GM19463 (cell line): ENCODE data around the gene HMGN2.
"Not testable (repeated sequence)": the region's sequence is repeated elsewhere in the genome, so short reads cannot be mapped to it uniquely, and the experiment has no call there.

Experiments
- ATAC-seq: cut with Tn5 transposase; IDR thresholded peaks from one replicate; pipeline ENCODE4 v1.9.1; 2021; ENCODE audit warnings: mild to moderate bottlenecking, moderate library complexity; ENCODE audit not compliant: unreplicated experiment

Gene HMGN2

GRCh38 chr1:26476958-26477357, 4.7 kb downstream of the HMGN2 start:
- ATAC-seq = no peak

- ATAC-seq = no peak
Observed at GRCh38 chr1:26477446-26478152, 5.4 kb downstream of the HMGN2 start.

GRCh38 chr1:26478159-26478558, 5.9 kb downstream of the HMGN2 start:
- no peak for ATAC-seq

- no peak for ATAC-seq
Observed at GRCh38 chr1:26478988-26479387, 6.7 kb downstream of the HMGN2 start.

GRCh38 chr1:26482921-26483320, 10.7 kb downstream of the HMGN2 start:
- no peak for ATAC-seq

GRCh38 chr1:26483980-26484379, 11.7 kb downstream of the HMGN2 start:
- no peak for ATAC-seq

GRCh38 chr1:26490155-26490554, 17.9 kb downstream of the HMGN2 start:
- ATAC-seq = no peak

GRCh38 chr1:26493267-26493666, 21.0 kb downstream of the HMGN2 start:
- ATAC-seq = no peak

GRCh38 chr1:26493938-26494337, 21.7 kb downstream of the HMGN2 start:
- no peak for ATAC-seq

GRCh38 chr1:26496861-26497260, 24.6 kb downstream of the HMGN2 start:
- no peak for ATAC-seq

GRCh38 chr1:26498894-26499293, 26.7 kb downstream of the HMGN2 start:
- ATAC-seq = no peak

- ATAC-seq = peak; percentile 52
Observed at GRCh38 chr1:26500488-26501175, 28.4 kb downstream of the HMGN2 start.

GRCh38 chr1:26510711-26511110, 38.5 kb downstream of the HMGN2 start:
- not testable (repeated sequence) for ATAC-seq

GRCh38 chr1:26515836-26516235, 43.6 kb downstream of the HMGN2 start:
- ATAC-seq = not testable (repeated sequence)

GRCh38 chr1:26516987-26517765, 44.9 kb downstream of the HMGN2 start:
- ATAC-seq = no peak

GRCh38 chr1:26517766-26518049, 45.5 kb downstream of the HMGN2 start:
- no peak for ATAC-seq

- no peak for ATAC-seq
Observed at GRCh38 chr1:26518355-26518754, 46.1 kb downstream of the HMGN2 start.

- ATAC-seq = no peak
Observed at GRCh38 chr1:26520339-26520738, 48.1 kb downstream of the HMGN2 start.

- ATAC-seq = no peak
Observed at GRCh38 chr1:26521669-26522030, 49.4 kb downstream of the HMGN2 start.

GRCh38 chr1:26522073-26522472, 49.8 kb downstream of the HMGN2 start:
- no peak for ATAC-seq

- ATAC-seq = no peak
Observed at GRCh38 chr1:26524181-26524580, 51.9 kb downstream of the HMGN2 start.
